ENCODE measurements around the gene GLE1. TPM values are rescaled to one million over a fixed set of nuclear protein-coding genes. Genes with fewer than 3 reads are reported as not detected.

GLE1 gene
- total RNA-seq, 1 experiment from 2014 or later = 19.0 TPM

DNA sequence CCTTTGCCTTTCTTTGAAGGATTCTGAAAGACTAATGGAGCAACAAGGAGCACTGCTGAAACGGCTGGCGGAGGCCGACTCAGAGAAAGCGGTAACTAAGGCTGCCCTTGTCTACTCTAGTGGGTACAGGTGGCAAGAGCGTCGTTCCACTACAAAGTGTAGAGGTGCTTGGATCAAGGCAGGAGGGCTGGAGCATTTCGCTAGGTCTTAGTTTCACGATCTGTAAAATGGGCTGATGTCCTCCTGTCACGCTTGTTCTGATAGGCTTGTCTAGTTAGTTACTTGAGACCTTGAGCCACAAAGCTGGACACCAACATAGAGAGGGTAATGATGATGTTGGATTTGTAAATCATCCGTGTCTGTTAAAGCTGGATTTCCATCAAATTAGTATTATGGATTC is 23.0 kb upstream of the GLE1 start:
- Histone ChIP-seq H3K4ac (ENCODE audit: low read depth, low read length) (no peak overlapping the region), H3K18ac (ENCODE audit: insufficient read length, low read depth, low read length) (no peak overlapping the region), H4K5ac (ENCODE audit: insufficient read length, low read depth, low read length) (no peak overlapping the region), H3K9me3 (ENCODE audit: control insufficient read depth, low read depth, low read length) (no peaks in the 10 kb centered on the region), H2BK15ac (ENCODE audit: low read depth, low read length) (no peak overlapping the region), H3K79me2 (ENCODE audit: insufficient read depth, low read length) (no peaks in the 10 kb centered on the region), H2AK5ac (ENCODE audit: insufficient read length, low read length) (no peak overlapping the region), H4K91ac (ENCODE audit: insufficient read length, low read depth, low read length) (no peak overlapping the region), H2BK120ac (ENCODE audit: low read depth, low read length, poor library complexity, severe bottlenecking) (no peak overlapping the region), H3K56ac (ENCODE audit: insufficient read length, low read depth, low read length) (no peak overlapping the region), H3K23me2 (ENCODE audit: insufficient read length, low read depth, low read length, poor library complexity, severe bottlenecking) (no peaks in the 10 kb centered on the region), H3K79me1 (ENCODE audit: insufficient read depth, low read depth, low read length, poor library complexity, severe bottlenecking) (no peaks in the 10 kb centered on the region), H3K27ac (ENCODE audit: insufficient read length, low read depth, low read length) (no peak overlapping the region), H4K20me1 (ENCODE audit: control insufficient read depth, insufficient read depth, insufficient read length) (no peaks in the 10 kb centered on the region), H3K4me1 (ENCODE audit: insufficient read depth, low read length) (no peaks in the 10 kb centered on the region), H4K8ac (replicated peaks; ENCODE audit: insufficient read length, low read depth, low read length) (no peak overlapping the region), H3K4me2 (ENCODE audit: insufficient read depth, insufficient read length, low read length) (no peak overlapping the region), H3K27me3 (ENCODE audit: insufficient read depth, low read length) (no peaks in the 10 kb centered on the region), H3K14ac (ENCODE audit: insufficient read depth, low read length) (no peak overlapping the region), H3K9ac (ENCODE audit: extremely low read depth, insufficient read length, low read length) (no peak overlapping the region), H3K23ac (ENCODE audit: insufficient read length, low read depth, low read length) (no peak overlapping the region), H3T11ph (ENCODE audit: low read length) (no peak overlapping the region), H2BK5ac (ENCODE audit: insufficient read length, low read length) (no peak overlapping the region), H2BK12ac (ENCODE audit: insufficient read length, low read depth, low read length) (no peak overlapping the region), H2BK20ac (ENCODE audit: low read depth, low read length, poor library complexity, severe bottlenecking) (no peak overlapping the region), H2AFZ (ENCODE audit: low read length) (no peak overlapping the region)
- Mint-ChIP-seq H3K27me3 (ENCODE audit: low read depth) (no peaks in the 10 kb centered on the region), H3K9me3 (no peaks in the 10 kb centered on the region), H3K4me3 (no peak overlapping the region), H3K4me1 (peaks cover 3 to 12% of the 10 kb centered on the region in 2 experiments), H3K36me3 (ENCODE audit: insufficient read depth in 1 of 3, low read depth in 3 of 3) (peaks cover 5 to 43% (median 16%) of the 10 kb centered on the region in 3 experiments; a peak in 6 of 7 replicates), H3K27ac (no peak overlapping the region)
- TF ChIP-seq, protein P1, sequence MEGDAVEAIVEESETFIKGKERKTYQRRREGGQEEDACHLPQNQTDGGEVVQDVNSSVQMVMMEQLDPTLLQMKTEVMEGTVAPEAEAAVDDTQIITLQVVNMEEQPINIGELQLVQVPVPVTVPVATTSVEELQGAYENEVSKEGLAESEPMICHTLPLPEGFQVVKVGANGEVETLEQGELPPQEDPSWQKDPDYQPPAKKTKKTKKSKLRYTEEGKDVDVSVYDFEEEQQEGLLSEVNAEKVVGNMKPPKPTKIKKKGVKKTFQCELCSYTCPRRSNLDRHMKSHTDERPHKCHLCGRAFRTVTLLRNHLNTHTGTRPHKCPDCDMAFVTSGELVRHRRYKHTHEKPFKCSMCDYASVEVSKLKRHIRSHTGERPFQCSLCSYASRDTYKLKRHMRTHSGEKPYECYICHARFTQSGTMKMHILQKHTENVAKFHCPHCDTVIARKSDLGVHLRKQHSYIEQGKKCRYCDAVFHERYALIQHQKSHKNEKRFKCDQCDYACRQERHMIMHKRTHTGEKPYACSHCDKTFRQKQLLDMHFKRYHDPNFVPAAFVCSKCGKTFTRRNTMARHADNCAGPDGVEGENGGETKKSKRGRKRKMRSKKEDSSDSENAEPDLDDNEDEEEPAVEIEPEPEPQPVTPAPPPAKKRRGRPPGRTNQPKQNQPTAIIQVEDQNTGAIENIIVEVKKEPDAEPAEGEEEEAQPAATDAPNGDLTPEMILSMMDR (conservative IDR thresholded peaks at IDR 0.05) = no peak
- no CpG with 5 or more reads among the region's 10 CpGs for WGBS (ENCODE audit: extremely low coverage, insufficient read length, low lambda C conversion rate)
- DNase-seq = no peak

Measured in H9 (cell line).